Limb (tissue), 2 donors: ENCODE measurements around the gene SETBP1.
"Not testable (repeated sequence)": the region's sequence is repeated elsewhere in the genome, so short reads cannot be mapped to it uniquely, and the experiment has no call there.

Source experiments
- DNase-seq, 2 donors: peaks; one replicate each; pipeline ENCODE4 v3.0.0-alpha.2; 2016; ENCODE audit errors: extremely low spot score in 2 of 2

The SETBP1 gene

DNA sequence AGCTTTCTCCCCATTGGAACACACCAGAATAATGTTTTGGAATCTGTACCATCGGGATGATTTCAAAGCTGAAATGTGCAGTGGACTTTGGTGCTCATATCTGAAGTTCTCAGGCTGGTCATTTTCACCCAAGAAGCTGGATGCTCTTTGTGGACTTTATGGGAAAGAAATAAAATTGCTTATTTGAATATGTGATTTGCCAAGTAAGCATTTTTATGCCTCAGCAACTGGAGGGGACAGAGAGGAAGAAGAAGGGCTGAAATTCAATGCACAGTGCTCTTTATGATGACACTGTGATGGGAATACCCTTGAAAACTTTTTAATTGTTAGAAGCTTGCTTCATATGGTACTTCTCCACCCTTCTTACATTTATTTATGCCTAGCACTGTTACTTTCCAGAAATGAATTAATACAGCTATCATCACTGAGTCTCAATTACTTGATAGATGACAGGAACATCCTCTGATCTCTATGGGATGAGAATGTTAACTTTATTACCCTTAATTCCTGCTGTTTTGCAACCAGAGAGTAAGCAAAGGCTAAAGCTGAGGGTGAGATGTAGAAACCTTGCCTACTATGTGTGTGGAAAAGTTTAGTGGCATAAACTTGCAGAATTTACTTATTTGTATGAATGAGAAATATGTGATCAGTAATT lies 23.6 kb downstream of the SETBP1 start:
- no peak for DNase-seq

DNA sequence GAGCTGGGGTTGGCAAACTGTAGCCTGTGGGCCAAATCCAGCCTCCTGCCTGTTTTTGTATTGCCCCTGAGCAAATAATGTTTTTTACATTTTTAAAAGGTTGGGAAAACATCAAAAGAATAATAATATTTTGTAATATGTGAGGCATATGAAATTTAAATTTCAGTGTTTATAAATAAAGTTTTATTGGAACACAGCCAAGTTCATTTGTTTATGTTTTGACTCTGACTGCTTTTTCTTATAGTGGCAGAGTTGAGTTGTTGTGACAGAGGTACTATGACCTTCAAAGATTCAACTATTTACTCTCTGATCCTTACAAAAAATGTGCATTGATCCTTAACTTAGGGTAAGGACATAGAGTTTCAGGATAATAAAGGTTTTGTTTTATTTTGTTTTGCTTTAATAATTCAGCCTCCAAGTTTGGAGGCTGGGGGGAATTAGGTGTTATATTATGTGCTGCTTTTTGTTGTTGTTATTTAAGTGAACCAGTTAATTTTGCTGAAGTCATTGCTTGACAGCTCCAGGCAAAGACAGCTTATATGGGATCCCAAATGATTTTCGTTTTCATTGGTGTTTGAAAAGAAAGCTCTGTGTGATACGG lies 24.5 kb downstream of the SETBP1 start:
- DNase-seq = no peak

DNA sequence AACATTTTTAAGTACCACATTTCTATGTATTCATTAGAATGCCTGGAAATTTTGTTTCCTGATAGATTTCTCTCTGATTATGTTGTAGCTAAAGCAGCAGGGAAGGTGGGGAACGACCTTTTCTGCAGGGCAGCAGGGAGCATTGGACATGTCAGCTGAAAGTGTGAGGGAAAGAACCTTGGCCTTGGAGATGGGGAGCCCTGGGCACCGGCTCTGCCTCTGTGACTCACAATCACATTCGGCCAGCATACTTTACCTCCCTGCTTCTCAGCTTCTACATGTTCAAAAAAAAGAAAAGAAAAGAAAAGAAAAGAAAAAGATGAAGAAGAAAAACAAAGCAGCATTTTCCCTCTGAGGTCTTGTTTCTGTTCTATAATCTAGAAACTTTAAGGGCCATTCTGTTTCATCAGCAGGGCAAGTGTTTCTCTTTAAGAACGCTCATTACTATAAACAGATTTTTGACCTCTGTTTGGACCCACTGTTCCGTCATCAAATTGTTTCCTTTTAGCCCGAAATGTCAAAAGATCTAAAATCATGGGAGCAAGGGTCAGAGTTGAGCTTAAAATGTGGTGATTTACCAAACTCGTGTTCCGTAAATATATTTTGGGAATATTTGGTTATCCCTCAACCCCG lies 27.9 kb downstream of the SETBP1 start:
- no peak for DNase-seq

DNA sequence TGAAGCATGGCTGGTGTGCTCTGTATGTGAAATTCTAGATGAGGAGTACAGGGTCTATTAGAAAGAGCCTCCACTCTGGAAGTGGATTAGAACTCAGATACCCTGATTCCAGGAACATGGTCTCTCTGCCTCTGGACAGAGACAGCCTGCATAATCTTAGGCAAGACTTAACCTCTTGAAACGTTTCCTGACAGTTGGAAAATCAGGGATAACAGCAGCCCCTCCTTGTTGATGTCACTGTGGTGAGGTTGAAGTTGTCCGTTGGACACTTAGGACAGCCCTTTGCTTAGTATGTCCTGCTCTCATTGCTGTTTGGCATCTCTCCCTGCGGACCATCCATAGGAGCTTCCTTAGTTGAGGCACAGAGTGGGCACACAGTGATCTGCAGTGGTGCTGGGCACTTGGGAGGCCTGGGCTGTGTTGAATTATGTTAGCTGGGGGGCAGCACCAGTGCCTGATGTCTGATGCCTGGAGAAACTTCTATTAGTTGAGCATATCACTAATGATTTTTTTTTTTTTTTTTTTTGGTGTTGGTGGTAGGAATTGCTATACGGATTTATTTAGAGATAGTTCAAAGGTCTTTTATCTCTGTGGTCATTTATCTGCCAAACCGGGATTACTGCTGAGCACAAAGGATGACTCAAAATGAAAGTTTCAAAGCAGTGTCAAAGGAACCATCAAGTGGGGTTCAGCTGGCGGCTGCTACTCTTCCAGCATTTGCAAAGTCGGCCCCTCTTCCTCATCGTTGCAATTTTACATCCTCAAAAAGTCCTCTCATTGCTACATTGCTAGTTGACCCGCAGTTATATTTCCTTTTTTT lies 28.8 kb downstream of the SETBP1 start:
- DNase-seq = no peak

DNA sequence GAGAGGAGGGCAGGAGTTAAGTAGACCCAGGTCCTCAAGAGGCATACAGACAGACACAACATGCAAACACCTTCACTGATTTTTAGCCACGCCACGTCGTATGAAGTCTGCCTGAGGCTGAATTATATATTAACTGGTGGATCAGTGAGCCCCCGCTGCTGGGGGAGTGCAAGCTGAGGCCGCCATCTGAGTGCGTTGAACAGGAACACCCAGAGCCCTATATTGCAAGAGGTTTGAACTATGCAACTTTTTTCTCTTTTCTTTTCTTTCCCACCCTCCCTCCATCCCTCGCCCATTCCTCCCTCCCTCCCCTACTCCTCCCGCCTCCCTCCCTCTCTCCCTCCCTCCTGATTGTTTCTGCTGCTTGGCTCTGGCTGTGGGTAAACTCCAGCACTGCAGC lies 30.2 kb downstream of the SETBP1 start:
- DNase-seq = no peak

DNA sequence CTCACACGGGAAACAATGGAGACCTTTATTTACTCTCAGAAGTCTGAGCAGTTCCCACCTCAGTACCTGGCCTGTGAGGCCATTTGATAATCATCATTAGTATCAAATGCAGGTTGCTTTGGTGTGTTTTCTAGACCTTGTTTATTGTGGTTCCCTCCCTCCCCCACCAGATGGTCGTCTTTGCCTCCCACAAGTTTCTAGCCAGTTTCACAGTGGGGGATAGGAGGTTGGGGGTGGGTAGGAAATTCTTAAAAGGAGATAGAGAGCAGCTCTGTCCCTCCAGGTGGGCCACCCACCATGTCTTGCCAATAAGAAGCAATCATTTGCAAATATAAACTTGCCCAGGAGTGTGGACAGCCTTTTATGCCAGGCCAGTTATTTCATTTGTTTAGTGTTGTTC lies 31.3 kb downstream of the SETBP1 start:
- no peak for DNase-seq

DNA sequence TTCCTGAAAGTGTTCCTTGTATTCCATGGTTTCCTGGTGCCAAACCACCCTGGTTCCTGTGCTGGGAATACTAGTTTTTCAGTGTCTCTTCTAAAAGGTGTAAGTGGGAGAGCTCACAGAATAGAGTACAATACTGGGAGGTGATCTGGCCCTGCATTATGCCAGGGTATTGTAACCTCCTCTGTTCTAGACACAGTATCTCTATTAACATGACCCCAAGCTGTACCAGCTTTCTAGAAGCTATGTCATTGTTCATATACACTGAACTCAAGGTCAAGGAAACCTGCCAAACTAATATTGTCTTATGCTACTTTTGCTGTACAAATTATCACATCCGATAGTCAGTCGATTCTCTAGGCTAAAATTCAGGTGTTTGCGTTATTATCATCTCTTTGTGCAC lies 32.7 kb downstream of the SETBP1 start:
- no peak for DNase-seq

DNA sequence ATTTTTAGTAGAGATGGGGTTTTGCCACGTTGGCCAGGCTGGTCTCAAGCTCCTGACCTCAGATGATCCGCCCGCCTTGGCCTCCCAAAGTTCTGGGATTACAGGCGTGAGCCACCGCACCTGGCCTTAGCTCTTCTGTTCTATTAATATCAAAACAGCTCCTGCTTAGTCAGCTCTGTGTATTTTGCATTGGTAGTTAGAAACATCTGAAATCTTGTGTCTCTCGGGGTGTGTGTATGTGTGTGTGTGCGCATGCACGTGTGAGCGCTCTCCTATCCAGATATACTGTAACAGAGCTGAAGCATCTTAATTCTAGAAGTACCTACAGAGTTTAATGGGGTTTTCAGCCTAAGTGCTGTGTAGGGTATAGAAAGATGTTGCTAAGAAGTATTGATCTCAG lies 33.7 kb downstream of the SETBP1 start:
- DNase-seq = no peak

DNA sequence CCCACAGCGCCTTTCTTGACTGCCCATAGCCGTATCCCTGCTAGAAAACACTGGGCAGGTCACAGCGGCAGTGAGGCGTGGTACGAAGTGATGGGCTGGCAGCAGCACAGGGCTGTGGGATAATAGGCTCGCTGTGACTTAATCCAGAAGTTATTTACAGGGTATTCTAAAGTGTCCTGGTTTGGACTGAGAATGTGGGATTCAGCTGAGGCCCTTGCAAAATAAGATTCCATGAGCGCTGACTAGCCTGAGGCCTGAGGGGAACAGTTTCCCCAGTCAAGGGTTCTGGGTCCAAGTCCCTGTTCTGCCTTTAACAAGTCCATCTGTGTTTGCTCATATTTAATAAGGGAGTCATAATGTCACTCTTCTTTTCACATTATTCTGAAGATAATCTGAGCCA lies 34.6 kb downstream of the SETBP1 start:
- no peak for DNase-seq

DNA sequence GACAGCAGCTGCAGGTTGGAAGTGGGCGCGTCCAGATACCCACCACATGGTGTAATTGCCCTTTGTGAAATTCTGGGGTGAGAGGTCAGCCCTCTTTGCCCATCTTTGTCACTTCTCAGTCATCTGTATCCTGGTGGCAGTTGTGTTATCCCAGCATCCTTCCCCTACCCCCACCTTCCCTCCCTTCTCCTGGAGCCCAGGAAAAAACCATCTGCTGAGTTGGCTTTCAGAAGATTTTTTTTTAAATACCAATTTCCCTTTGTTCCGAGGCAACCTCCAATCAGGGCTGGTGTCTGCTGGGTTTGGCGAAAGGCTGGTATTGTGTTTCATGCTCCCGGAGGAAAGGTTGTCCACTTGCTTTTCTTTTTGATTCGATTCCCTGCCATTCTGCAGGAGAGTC lies 35.2 kb downstream of the SETBP1 start:
- peak in 1 of 2 donors; percentile 16 for DNase-seq

DNA sequence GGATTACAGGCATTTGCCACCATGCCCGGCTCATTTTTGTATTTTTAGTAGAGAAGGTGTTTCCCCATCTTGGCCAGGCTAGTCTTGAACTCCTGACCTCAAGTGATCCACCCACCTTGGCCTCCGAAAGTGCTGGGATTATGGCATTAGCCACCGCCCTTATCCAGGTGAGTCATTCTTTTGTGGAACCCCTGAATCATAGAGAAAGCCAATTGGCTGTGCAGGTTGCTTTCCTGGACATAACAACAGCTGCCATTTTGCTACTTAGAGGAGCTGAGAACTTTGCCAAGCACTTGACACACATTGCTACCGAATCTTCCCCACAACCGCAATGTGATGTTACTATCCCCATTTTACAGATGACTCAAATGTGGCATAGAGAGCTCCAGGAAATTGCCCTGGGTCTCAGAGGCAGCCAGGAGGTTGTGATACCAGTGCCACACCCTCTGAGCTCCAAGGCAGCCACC lies 36.0 kb downstream of the SETBP1 start:
- no peak for DNase-seq

DNA sequence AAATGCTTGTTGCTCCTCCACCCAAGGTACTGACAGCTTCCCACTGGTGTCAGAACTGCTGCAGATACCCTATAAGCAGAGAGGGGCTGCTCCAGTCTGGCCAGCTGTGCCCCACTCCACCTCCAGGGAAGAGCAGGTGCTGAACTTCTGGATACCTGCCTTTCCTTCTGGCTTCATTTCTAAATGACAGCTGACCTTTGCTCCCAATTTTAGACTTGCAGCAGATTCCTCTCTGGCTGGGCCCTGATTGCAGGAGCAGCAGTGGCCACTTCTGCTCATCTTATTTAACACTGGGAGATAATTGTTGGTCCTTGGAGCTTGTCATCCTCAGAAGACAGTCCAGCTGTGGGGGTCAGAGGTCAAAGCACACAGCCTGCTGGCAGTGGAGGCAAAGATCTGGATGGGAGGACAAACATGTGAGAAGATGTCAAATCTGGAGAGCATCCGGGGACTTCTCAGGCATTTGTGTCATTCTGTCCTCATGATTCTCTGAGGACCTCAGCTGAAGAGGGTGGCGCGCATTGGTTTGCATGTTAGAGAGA lies 38.9 kb downstream of the SETBP1 start:
- DNase-seq = no peak

DNA sequence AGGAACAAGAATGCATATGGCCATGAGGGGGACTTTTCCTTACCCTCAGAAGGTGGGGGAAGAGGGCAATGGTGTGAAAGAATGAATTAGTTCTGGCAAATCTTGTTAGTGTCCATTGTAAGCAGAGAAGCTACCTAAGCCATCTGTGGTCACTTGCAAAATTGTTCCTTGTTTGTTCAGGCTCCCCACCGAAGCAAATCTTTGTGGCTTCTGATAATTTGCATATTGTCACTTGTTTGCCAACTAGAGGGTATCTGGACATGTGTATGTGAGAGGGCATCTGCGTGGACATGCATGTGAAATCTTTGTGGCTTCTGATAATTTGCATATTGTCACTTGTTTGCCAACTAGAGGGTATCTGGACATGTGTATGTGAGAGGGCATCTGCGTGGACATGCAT lies 41.1 kb downstream of the SETBP1 start:
- not testable (repeated sequence) for DNase-seq

DNA sequence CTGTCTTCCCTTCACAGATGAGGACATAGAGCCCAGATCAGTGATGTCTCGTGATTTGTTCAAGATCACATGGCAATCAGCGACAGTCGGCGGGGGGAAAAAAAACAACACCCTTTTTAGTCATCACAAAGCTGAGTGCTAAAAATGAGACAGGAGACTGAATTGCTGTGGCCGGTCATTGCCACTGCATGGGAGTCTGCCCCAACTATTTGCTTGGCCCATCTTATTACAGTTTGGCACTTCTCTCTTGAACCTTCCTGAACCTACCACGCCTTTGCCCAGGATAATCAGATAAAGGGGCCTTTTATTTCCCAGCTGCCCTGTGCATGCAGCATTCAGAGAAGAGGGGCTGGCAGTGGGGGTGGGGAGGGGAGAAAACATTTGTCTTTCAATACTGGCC lies 42.7 kb downstream of the SETBP1 start:
- DNase-seq = no peak

DNA sequence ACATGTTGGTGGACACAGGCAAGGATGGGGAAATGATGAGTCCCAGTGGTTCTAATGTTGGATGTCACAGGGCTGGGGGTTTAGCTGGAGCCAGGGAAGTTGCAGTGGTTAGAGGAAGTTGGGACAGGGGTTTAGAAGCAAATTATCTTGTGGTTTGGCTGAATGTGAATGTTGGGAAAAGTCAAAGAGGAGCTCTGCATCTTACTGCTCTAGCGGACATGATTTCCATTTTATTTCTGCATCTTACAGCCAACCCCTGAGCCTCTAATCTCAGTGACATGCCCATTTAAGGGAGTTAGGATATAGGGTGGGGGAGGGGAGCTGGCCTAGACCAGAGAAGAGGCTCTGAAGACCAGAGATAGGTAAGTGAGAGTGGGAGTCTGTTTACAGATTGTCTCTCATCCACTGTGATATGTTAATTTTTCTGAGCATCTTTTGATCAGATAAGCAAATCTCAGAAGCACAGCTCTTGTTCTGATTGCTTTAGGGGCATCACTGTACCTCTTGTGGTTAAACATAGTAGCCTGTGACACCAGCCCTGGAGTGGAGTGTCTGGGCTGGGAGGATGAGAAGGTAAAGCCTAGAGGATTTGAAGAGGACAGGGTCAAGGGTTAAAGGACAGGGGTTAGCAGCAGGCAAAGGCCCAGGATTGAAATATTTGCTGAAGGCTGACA lies 43.6 kb downstream of the SETBP1 start:
- DNase-seq = no peak

DNA sequence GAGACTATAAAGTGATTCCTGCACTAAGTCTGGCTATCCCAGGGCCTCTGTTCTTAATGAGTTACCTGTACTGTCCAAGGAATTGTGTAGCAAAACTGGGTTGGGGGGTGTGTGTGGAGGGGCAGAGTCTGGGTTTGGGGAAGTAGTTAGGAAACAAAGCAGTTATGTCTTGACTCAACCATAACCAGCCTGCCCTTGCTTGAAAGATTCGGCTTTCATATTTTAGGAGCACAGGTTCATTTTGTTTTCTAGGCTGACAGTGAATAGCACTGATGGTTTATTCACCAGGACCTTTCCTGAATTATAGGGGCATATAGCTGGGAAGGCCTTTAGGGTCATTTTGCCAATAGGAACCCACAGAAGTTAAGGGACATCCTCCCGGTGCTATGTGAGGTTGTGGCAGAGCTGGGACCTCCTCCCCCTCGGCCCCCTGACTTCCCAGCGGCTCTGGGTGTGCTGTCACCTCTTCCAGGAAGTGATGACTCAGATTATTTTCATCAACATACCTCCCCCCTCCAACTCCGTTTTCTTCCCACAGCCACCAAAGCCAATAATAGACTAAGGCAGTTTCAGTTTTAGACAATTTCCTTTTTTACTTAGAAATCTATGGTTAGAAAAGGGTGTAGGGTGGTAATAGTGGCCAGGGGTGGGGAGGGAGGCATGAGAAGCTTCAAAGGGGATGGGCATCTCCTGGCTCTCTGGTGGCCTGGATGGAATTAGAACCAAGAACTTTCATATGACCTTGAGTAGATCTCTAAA lies 44.8 kb downstream of the SETBP1 start:
- no peak for DNase-seq

DNA sequence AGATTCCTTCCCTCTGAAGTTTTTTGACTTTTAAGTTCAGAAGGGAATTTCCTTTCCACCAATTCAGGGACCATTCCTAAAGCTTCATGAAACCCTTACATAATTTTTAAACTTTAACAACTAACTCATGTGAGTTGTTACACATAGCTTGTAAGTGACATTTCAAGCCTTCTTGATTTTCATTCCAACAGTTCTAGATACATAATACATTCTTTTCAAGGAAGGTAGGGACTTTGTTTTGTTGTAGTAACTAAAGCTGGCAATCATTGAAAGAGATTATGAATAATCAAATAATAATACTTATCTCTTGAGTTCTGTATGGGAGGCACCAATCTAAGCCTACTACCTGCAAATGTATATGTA lies 45.4 kb downstream of the SETBP1 start:
- DNase-seq = no peak

DNA sequence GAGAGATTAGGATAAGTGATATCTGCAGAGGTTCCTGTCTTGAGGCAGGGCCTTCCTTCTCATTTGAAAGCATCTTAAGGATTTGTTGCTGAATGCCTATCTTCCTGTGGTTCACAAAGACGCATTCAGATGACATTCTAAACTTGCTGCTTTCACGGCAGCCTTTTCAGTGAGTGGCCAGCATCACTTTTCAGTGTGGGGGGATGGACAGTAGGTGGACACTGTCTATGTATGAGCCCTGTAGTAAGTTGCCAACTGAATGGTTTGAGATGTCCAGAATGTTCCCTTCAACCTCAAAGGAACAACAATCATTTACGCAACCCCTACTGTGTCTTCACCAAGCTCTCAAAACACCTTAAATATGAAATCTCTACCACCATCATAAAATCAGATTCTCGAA lies 46.6 kb downstream of the SETBP1 start:
- DNase-seq = no peak

DNA sequence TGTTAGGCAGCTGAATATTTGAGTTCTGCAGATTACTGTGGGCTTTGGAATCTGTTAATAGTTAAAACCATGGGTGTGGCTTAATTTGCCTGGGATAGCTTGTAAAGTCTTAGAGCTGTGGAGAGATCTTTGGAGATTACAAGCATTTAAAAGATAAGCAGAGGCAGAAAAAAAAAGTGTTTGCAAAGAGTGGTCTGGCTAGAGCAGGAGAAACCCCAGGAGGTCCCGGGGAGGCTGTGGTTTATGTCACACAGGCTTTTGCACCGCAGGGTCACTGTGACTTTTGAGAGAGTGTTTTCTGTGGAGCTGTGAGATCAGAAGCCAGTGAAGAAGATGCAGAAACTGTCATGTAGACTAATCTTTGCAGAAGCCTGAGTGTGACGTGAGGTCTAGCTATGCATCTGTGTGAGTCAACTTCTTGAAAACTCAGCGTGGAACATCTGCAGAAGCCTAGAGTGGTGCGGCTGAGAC lies 49.0 kb downstream of the SETBP1 start:
- no peak for DNase-seq

DNA sequence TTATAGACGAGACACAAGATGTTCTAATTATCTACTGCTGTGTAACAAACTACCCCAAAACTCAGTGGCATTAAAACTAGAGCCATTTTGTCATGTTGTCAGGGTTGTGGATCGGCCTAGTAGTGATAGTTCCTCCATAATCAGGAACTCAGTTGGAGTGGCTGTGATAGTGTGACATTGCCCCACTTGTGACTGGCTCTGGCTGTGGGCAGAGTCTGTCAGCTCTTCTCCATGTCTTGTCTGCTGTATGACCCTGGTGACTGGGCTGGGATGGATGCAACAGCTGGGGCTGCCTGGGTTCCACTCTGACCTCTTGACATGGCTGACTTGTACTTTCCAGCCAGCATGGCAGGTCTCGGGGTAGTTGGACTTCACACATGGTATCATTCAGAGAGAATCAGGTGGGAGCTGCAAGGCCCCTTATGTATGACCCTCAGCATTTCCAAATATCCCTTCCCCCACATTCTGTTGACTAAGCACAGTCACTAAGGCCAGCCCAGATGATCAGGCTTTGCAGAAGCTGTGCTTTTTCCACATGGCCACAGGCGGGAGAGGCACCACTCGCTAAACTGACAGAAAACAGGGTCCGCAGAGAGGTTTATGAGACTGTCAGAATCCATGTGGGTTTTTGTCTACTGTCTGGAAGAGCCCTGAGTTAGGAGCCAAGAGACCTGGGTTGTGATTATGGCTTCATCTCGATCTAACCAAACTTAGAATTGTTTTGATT lies 50.3 kb downstream of the SETBP1 start:
- DNase-seq = no peak
